ENCODE results near the gene PKMYT1. TPM values are rescaled to one million over a fixed set of nuclear protein-coding genes. Genes with fewer than 3 reads are reported as not detected.

Gene PKMYT1
- total RNA-seq, 1 donor from 2014 or later = 21.8 TPM

DNA sequence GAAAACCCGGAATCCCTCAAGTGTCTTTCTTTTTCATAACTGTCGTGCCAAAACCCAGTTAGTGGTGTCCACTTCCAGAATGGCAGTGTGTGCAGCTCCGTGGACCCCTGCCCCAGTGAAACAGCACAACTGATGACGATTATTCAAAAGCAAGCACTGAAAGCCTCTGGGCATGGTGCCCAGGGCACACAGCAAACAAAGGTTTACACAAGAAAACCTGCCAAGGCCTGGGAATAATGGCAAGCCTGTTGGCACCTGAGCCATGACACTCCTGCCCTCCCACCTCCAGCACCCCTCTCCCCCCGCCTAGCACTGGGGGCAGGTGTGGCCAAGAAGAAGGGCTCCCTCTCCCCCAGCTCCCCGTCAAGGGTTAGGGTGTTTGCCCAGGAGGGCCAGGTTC, 2.8 kb downstream of the PKMYT1 start:
- Mint-ChIP-seq H3K27ac (no peak overlapping the region), H3K4me1 (peaks cover 24% of the 10 kb centered on the region), H3K4me3 (no peak overlapping the region), H3K36me3 (no peaks in the 10 kb centered on the region), H3K27me3 (ENCODE audit: low read depth) (no peaks in the 10 kb centered on the region), H3K9me3 (no peaks in the 10 kb centered on the region)
- DNase-seq (ENCODE audit: low spot score in 2 of 2, unreplicated experiment in 2 of 2) = no peak
- TF ChIP-seq CTCF (IDR thresholded peaks at IDR 0.05; ENCODE audit: unreplicated experiment) = no peak

- H3K27me3 Mint-ChIP-seq (ENCODE audit: low read depth) = no peaks in the 10 kb centered on the region
- H3K27ac Mint-ChIP-seq = no peak overlapping the region
- DNase-seq (ENCODE audit: low spot score in 2 of 2, unreplicated experiment in 2 of 2) = no peak
- no peak for TF ChIP-seq CTCF (IDR thresholded peaks at IDR 0.05; ENCODE audit: unreplicated experiment)
- peaks cover 1% of the 10 kb centered on the region for H3K36me3 Mint-ChIP-seq
- H3K4me1 Mint-ChIP-seq = peaks cover 21% of the 10 kb centered on the region
- no peaks in the 10 kb centered on the region for H3K9me3 Mint-ChIP-seq
- H3K4me3 Mint-ChIP-seq = no peak overlapping the region
Observed at GRCh38 chr16:2976673-2977072, 3.6 kb downstream of the PKMYT1 start.

DNA sequence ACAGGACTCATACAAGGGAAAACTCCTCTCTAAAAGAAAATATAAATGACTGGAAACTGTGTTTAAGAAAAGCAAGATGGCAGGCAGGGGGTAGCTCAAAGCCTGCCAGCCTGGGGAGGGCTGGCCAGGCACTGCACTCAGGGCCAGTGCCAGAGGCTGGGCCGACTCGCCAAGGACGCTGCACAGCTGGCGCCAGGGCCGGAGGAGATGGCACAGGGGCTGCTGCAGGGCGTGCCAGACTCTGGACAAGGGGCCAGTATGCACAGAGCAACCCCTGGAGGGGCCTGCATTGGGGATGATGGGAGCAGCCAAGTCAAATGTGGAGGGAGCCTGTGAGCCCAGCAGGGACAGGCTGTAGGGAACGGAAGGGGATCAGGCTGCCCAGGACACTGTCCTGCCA, 4.0 kb downstream of the PKMYT1 start:
- no peak for DNase-seq (ENCODE audit: low spot score in 2 of 2, unreplicated experiment in 2 of 2)
- no peak for TF ChIP-seq CTCF (IDR thresholded peaks at IDR 0.05; ENCODE audit: unreplicated experiment)
- Mint-ChIP-seq H3K27ac (no peak overlapping the region), H3K4me1 (peaks cover 17% of the 10 kb centered on the region), H3K36me3 (peaks cover 1% of the 10 kb centered on the region), H3K27me3 (ENCODE audit: low read depth) (no peaks in the 10 kb centered on the region), H3K4me3 (no peak overlapping the region), H3K9me3 (no peaks in the 10 kb centered on the region)

DNA sequence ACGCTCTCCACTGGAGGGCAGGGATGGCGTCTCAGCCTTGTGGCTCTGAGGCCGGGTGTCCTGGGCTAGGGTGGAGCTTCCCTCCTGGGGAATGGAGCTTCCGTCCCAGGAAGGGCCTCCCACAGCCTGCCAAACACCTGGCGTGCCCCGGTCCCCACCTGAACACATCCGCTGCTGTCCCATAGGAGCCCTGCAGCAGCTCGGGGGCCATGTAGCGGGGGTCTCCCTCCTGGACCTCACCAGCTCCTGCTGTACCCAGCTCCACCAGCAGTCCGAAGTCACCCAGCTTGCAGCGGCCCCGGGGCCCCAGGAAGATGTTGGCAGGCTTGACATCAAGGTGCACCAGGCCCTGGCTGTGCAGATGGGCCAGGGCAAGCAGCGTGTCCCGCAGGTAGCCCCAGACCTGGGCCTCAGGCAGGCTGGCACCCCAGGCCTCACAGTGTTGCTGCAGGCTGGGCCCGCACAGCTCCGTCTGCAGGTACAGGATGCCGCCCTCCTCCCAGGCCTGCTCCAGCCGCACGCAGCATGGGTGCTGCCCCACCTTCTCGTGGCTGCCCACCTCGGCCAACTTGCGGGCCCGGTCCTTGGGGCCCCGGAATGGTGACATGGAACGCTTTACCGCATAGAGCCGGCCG, 5.0 kb downstream of the PKMYT1 start:
- H3K27ac Mint-ChIP-seq = no peak overlapping the region
- no peak for DNase-seq (ENCODE audit: low spot score in 2 of 2, unreplicated experiment in 2 of 2)
- H3K27me3 Mint-ChIP-seq (ENCODE audit: low read depth) = no peaks in the 10 kb centered on the region
- no peak for TF ChIP-seq CTCF (IDR thresholded peaks at IDR 0.05; ENCODE audit: unreplicated experiment)
- peaks cover 1% of the 10 kb centered on the region for H3K36me3 Mint-ChIP-seq
- no peak overlapping the region for H3K4me3 Mint-ChIP-seq
- H3K9me3 Mint-ChIP-seq = no peaks in the 10 kb centered on the region
- peaks cover 11% of the 10 kb centered on the region for H3K4me1 Mint-ChIP-seq

DNA sequence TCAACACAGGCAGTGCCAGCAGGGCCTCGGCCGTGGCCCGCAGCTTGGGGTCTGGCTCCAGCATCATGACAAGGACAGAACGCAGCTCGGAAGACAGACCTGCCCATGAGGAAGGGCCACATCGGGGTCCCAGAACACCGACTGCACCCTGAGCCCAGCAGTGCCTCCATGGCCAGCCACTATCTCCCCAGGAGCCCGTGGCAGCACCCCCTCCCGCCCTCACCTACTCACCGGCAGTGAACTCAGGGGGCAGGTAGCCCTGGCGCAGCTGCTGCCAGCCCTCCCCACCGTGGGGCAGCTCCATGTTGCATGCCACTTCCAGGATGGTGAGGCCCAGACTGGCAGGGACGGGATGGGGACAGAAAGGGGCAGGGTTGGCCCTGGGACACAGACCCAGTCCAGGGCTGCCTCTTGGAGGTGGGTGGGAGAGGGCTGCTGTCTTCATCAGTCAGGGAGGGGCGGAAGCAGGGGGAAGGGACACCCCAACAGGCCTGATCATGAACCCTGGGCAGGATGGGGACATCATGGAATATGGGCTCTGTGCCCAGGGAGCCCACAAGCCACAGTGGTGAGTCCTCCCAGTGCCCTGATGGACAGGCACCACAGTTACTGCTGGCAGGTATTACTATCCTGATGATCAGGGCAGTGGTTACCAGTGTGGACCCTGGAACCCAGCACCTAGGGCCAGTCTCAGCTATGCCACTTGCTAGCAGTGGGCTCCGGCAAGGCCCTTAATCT, 5.8 kb downstream of the PKMYT1 start:
- no peaks in the 10 kb centered on the region for H3K27me3 Mint-ChIP-seq (ENCODE audit: low read depth)
- H3K36me3 Mint-ChIP-seq = peaks cover 1% of the 10 kb centered on the region
- DNase-seq (ENCODE audit: low spot score in 2 of 2, unreplicated experiment in 2 of 2) = no peak
- H3K4me3 Mint-ChIP-seq = no peak overlapping the region
- no peak overlapping the region for H3K27ac Mint-ChIP-seq
- TF ChIP-seq CTCF (IDR thresholded peaks at IDR 0.05; ENCODE audit: unreplicated experiment) = no peak
- H3K4me1 Mint-ChIP-seq = peaks cover 9% of the 10 kb centered on the region
- no peaks in the 10 kb centered on the region for H3K9me3 Mint-ChIP-seq

Measured in mesothelial cell of epicardium (in vitro differentiated cells).